ENCODE data around the gene NR3C2. TPM values are rescaled to one million over a fixed set of nuclear protein-coding genes. Genes with fewer than 3 reads are reported as not detected.
"Not testable (repeated sequence)": the region's sequence is repeated elsewhere in the genome, so short reads cannot be mapped to it uniquely, and the experiment has no call there.

Gene NR3C2
- total RNA-seq, 5 donors from 2014 or later (not counting 1 experiment from before 2014, with no cell fraction given): 33.5 to 60.4 (median 34.5) TPM

DNA sequence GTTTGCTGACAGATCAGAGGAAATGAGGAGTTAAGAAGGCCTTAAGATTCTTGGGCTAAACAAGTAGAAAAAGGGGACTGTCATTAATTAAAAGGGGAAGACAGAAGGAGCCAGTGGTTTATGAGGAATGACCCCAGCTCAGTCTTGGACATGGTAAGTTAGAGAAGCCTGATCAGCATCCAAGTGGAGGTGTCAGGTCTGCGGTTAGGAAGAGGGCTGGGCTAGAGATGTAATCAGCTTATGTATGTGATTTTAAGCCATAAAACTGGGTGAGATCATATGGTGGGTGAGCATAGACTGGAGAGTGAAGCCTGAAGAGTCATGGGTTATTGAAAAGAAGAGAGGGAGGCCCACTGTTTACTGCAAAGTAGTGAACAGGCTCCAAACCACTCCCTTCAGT is 246.1 kb downstream of the NR3C2 start:
- peaks cover 47% of the 10 kb centered on the region for H3K36me3 Mint-ChIP-seq
- peaks cover 0 to 3% (median 0%) of the 10 kb centered on the region in 3 donors for H3K9me3 Mint-ChIP-seq
- Histone ChIP-seq H3K27me3 (replicated peaks in 1 of 2; ENCODE audit: control insufficient read depth in 2 of 2, extremely low read depth in 1 of 2, insufficient read depth in 2 of 2, low read length in 1 of 2) (no peaks in the 10 kb centered on the region), H3K27ac (ENCODE audit: low read length) (no peak overlapping the region), H3K9me3 (no peaks in the 10 kb centered on the region), H3K4me3 (ENCODE audit: control insufficient read depth in 1 of 2, extremely low read depth in 1 of 2, low read length in 1 of 2) (no peak overlapping the region), H3K4me1 (ENCODE audit: control insufficient read depth in 1 of 2, extremely low read depth in 1 of 2, insufficient read depth in 2 of 2, low read length in 2 of 2) (no peaks in the 10 kb centered on the region), H3K36me3 (ENCODE audit: control insufficient read depth in 2 of 2, extremely low read depth in 1 of 2, insufficient read depth in 1 of 2, low read length in 1 of 2) (peaks cover 0 to 6% of the 10 kb centered on the region in 2 donors)
- H3K4me3 Mint-ChIP-seq: no peak overlapping the region
- no peak overlapping the region for H3K27ac Mint-ChIP-seq
- H3K27me3 Mint-ChIP-seq: no peaks in the 10 kb centered on the region
- POLR2A ChIA-PET: no interaction called here
- 75% methylated on average over 1 of the region's 1 CpG for WGBS (ENCODE audit: insufficient coverage)
- no peak for ATAC-seq (replicated peaks in 1 of 4)
- DNase-seq: no peak
- CTCF ChIA-PET: no interaction called here
- peaks cover 4 to 6% (median 5%) of the 10 kb centered on the region in 3 donors for H3K4me1 Mint-ChIP-seq

DNA sequence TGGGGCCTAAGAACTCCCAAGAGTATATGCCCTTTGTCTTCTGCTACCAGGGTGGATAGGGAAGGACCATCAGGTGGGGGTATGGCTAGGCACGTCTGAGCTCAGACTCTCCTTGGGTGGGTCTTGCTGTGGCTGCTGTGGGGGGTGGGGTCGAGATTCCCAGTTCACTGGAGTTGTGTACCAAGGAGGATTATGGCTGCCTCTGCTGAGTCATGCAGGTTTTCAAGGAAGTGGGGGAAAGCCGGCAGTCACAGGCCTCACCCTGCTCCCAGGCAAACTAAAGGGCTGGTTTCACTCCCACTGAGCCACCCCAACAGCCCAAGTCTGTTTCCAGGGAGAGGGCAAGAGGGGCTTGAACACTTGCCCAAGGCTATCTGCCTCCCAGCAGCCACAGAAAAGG is 249.7 kb downstream of the NR3C2 start:
- Histone ChIP-seq H3K27me3 (replicated peaks in 1 of 2; ENCODE audit: control insufficient read depth in 2 of 2, extremely low read depth in 1 of 2, insufficient read depth in 2 of 2, low read length in 1 of 2) (no peaks in the 10 kb centered on the region), H3K27ac (ENCODE audit: low read length) (no peak overlapping the region), H3K9me3 (no peaks in the 10 kb centered on the region), H3K36me3 (ENCODE audit: control insufficient read depth in 2 of 2, extremely low read depth in 1 of 2, insufficient read depth in 1 of 2, low read length in 1 of 2) (peaks cover 0 to 6% of the 10 kb centered on the region in 2 donors), H3K4me3 (ENCODE audit: control insufficient read depth in 1 of 2, extremely low read depth in 1 of 2, low read length in 1 of 2) (no peak overlapping the region), H3K4me1 (ENCODE audit: control insufficient read depth in 1 of 2, extremely low read depth in 1 of 2, insufficient read depth in 2 of 2, low read length in 2 of 2) (no peaks in the 10 kb centered on the region)
- ChIA-PET POLR2A (interaction anchor here in 1 of 2 donors (0.7 kb wide), 1 partner anchor 240 kb away, joined by 4 read pairs; no protein-coding TSS in a partner anchor), CTCF (no interaction called here)
- Mint-ChIP-seq H3K4me1 (peaks cover 0 to 7% (median 3%) of the 10 kb centered on the region in 3 donors), H3K4me3 (no peak overlapping the region), H3K36me3 (peaks cover 61% of the 10 kb centered on the region), H3K27ac (peak overlapping the region in 1 of 2 donors; percentile 17), H3K27me3 (no peaks in the 10 kb centered on the region), H3K9me3 (peaks cover 0 to 9% (median 8%) of the 10 kb centered on the region in 3 donors)
- WGBS (ENCODE audit: insufficient coverage): 100% methylated on average over 2 of the region's 3 CpGs
- ATAC-seq (replicated peaks in 1 of 4) (no peak), DNase-seq (no peak)

- Mint-ChIP-seq H3K27ac (peak overlapping the region; percentile 6 to 34), H3K9me3 (peaks cover 0 to 11% (median 11%) of the 10 kb centered on the region in 3 donors), H3K36me3 (peaks cover 63% of the 10 kb centered on the region), H3K4me1 (peaks cover 0 to 13% (median 3%) of the 10 kb centered on the region in 3 donors)
- ATAC-seq (replicated peaks in 1 of 4); H3K27me3 Mint-ChIP-seq; H3K36me3 ChIP-seq (ENCODE audit: control insufficient read depth in 2 of 2, extremely low read depth in 1 of 2, insufficient read depth in 1 of 2, low read length in 1 of 2); H3K27me3 ChIP-seq (replicated peaks in 1 of 2; ENCODE audit: control insufficient read depth in 2 of 2, extremely low read depth in 1 of 2, insufficient read depth in 2 of 2, low read length in 1 of 2); H3K9me3 ChIP-seq; H3K4me1 ChIP-seq (ENCODE audit: control insufficient read depth in 1 of 2, extremely low read depth in 1 of 2, insufficient read depth in 2 of 2, low read length in 2 of 2); H3K4me3 ChIP-seq (ENCODE audit: control insufficient read depth in 1 of 2, extremely low read depth in 1 of 2, low read length in 1 of 2); CTCF ChIA-PET; POLR2A ChIA-PET; H3K4me3 Mint-ChIP-seq; DNase-seq; H3K27ac ChIP-seq (ENCODE audit: low read length): not testable (repeated sequence)
- 100% methylated on average over 1 of the region's 5 CpGs for WGBS (ENCODE audit: insufficient coverage)
Measured at GRCh38 chr4:148187454-148188222, 254.6 kb downstream of the NR3C2 start.

- Histone ChIP-seq H3K36me3 (ENCODE audit: control insufficient read depth in 2 of 2, extremely low read depth in 1 of 2, insufficient read depth in 1 of 2, low read length in 1 of 2) (no peaks in the 10 kb centered on the region), H3K9me3 (no peaks in the 10 kb centered on the region), H3K4me1 (ENCODE audit: control insufficient read depth in 1 of 2, extremely low read depth in 1 of 2, insufficient read depth in 2 of 2, low read length in 2 of 2) (no peaks in the 10 kb centered on the region), H3K4me3 (ENCODE audit: control insufficient read depth in 1 of 2, extremely low read depth in 1 of 2, low read length in 1 of 2) (no peak overlapping the region), H3K27ac (ENCODE audit: low read length) (no peak overlapping the region), H3K27me3 (replicated peaks in 1 of 2; ENCODE audit: control insufficient read depth in 2 of 2, extremely low read depth in 1 of 2, insufficient read depth in 2 of 2, low read length in 1 of 2) (no peaks in the 10 kb centered on the region)
- Mint-ChIP-seq H3K9me3 (peaks cover 0 to 10% (median 8%) of the 10 kb centered on the region in 3 donors), H3K27me3 (no peaks in the 10 kb centered on the region), H3K4me3 (no peak overlapping the region), H3K36me3 (peaks cover 43% of the 10 kb centered on the region), H3K4me1 (peaks cover 16 to 20% (median 20%) of the 10 kb centered on the region in 3 donors), H3K27ac (no peak overlapping the region)
- POLR2A ChIA-PET: interaction anchor here in 1 of 2 donors (0.7 kb wide), 1 partner anchor 213 kb away, joined by 3 read pairs; no protein-coding TSS in a partner anchor
- WGBS (ENCODE audit: insufficient coverage): no CpG with 5 or more reads among the region's 4 CpGs
- ATAC-seq (replicated peaks in 1 of 4): no peak
- no peak for DNase-seq
- CTCF ChIA-PET: interaction anchor here in 1 of 2 donors (0.7 kb wide), 1 partner anchor 109 kb away, joined by 3 read pairs; no protein-coding TSS in a partner anchor
Measured at GRCh38 chr4:148184922-148185321, 257.3 kb downstream of the NR3C2 start.

GRCh38 chr4:148182230-148182911 is 259.8 kb downstream of the NR3C2 start:
- H3K36me3 Mint-ChIP-seq: peaks cover 25% of the 10 kb centered on the region
- Histone ChIP-seq H3K36me3 (ENCODE audit: control insufficient read depth in 2 of 2, extremely low read depth in 1 of 2, insufficient read depth in 1 of 2, low read length in 1 of 2) (no peaks in the 10 kb centered on the region), H3K4me3 (ENCODE audit: control insufficient read depth in 1 of 2, extremely low read depth in 1 of 2, low read length in 1 of 2) (no peak overlapping the region), H3K4me1 (ENCODE audit: control insufficient read depth in 1 of 2, extremely low read depth in 1 of 2, insufficient read depth in 2 of 2, low read length in 2 of 2) (no peaks in the 10 kb centered on the region), H3K9me3 (no peaks in the 10 kb centered on the region), H3K27me3 (replicated peaks in 1 of 2; ENCODE audit: control insufficient read depth in 2 of 2, extremely low read depth in 1 of 2, insufficient read depth in 2 of 2, low read length in 1 of 2) (no peaks in the 10 kb centered on the region), H3K27ac (ENCODE audit: low read length) (no peak overlapping the region)
- no peak for ATAC-seq (replicated peaks in 1 of 4)
- POLR2A ChIA-PET: no interaction called here
- H3K27ac Mint-ChIP-seq: no peak overlapping the region
- DNase-seq: no peak
- CTCF ChIA-PET: no interaction called here
- H3K4me1 Mint-ChIP-seq: peaks cover 23 to 31% (median 26%) of the 10 kb centered on the region in 3 donors
- H3K9me3 Mint-ChIP-seq: peaks cover 0 to 3% (median 2%) of the 10 kb centered on the region in 3 donors
- WGBS (ENCODE audit: insufficient coverage): no CpG with 5 or more reads among the region's 3 CpGs
- no peak overlapping the region for H3K4me3 Mint-ChIP-seq
- H3K27me3 Mint-ChIP-seq: no peaks in the 10 kb centered on the region

DNA sequence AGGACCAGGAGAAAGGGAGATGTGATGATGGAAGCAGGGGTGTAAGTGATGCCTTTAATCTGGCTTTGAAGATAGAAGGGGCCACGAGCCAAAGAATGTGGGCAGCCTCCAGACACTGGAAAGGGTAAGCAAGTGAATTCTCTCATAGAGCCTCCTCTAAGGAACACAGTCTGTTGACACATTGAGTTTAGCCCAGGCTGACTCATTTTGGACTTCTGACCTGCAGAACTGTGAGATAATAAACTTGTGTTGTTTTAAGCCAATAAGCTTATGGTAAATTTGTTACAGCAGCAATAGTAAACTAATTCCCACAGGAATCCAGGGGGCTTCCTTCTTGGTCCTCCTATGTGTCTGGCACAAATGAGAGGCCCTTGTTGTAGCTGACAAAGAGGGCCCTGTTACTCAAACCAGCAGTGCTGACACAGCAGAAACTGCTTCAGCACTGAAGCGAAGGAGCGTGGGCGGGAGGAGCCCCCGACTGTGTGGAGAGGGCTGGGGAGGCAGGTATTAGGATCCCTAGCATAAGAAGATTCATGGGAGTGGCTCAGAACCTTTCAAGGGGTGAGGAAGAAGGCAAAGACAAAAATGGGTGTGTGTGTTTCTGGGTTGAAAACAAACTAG is 268.7 kb downstream of the NR3C2 start:
- ATAC-seq (replicated peaks in 1 of 4): no peak
- Mint-ChIP-seq H3K4me1 (peaks cover 25 to 43% (median 33%) of the 10 kb centered on the region in 3 donors), H3K4me3 (no peak overlapping the region), H3K27ac (no peak overlapping the region), H3K36me3 (peaks cover 29% of the 10 kb centered on the region), H3K9me3 (peaks cover 0 to 2% (median 0%) of the 10 kb centered on the region in 3 donors), H3K27me3 (no peaks in the 10 kb centered on the region)
- H3K9me3 ChIP-seq: no peaks in the 10 kb centered on the region
- ChIA-PET CTCF (no interaction called here), POLR2A (no interaction called here)
- H3K4me3 ChIP-seq (ENCODE audit: control insufficient read depth in 1 of 2, extremely low read depth in 1 of 2, low read length in 1 of 2): no peak overlapping the region
- H3K36me3 ChIP-seq (ENCODE audit: control insufficient read depth in 2 of 2, extremely low read depth in 1 of 2, insufficient read depth in 1 of 2, low read length in 1 of 2): no peaks in the 10 kb centered on the region
- no peak overlapping the region for H3K27ac ChIP-seq (ENCODE audit: low read length)
- H3K27me3 ChIP-seq (replicated peaks in 1 of 2; ENCODE audit: control insufficient read depth in 2 of 2, extremely low read depth in 1 of 2, insufficient read depth in 2 of 2, low read length in 1 of 2): no peaks in the 10 kb centered on the region
- no peak for DNase-seq
- peaks cover 0 to 9% of the 10 kb centered on the region in 2 experiments for H3K4me1 ChIP-seq (ENCODE audit: control insufficient read depth in 1 of 2, extremely low read depth in 1 of 2, insufficient read depth in 2 of 2, low read length in 2 of 2)
- WGBS (ENCODE audit: insufficient coverage): 87% methylated on average over 4 of the region's 5 CpGs
